Right lobe of liver (tissue), 4 donors: ENCODE results near the gene UACA.

Source experiments
- CTCF ChIP-seq, 4 donors: fragments of 200-600 bp in 3 of 4; fragments of 450-650 bp in 1 of 4; IDR thresholded peaks; one replicate each; pipeline versions ENCODE4 v1.5.1 to v1.8.0; 2016 to 2022; ENCODE audit warnings: antibody characterized with exemption in 4 of 4, mild to moderate bottlenecking in 2 of 4
- POLR2A ChIP-seq: fragments of 450-650 bp; IDR thresholded peaks from one replicate; pipeline ENCODE4 v1.6.1; 2017; ENCODE audit warnings: antibody characterized with exemption, mild to moderate bottlenecking
- donor health status: DM: no; HTN: no; CAD: no.
- donor health status: DM: no; HTN: no; CAD: no.
- donor health status: DM: no; HTN: yes; CAD: no.

GRCh38 chr15:70625438-70625837 is 137.9 kb downstream of the UACA start:
- TF ChIP-seq CTCF (IDR thresholded peaks at IDR 0.05) (no peak), POLR2A (no peak)
